C4-2B (cell line): ENCODE measurements around the gene CAMK1D.

Experiments used
- H3K27ac ChIP-seq: fragments of 450-650 bp; 2 replicates; pipeline ENCODE4 v1.5.1; 2017
- CTCF ChIP-seq: fragments of 450-650 bp; conservative IDR thresholded peaks from 2 replicates; pipeline ENCODE4 v1.5.1; 2017; ENCODE audit warnings: mild to moderate bottlenecking
- ZFX ChIP-seq: fragments of 450-650 bp; IDR thresholded peaks from 2 replicates; pipeline ENCODE4 v1.6.1; 2017

Gene CAMK1D

GRCh38 chr10:12771981-12772760, 422.8 kb downstream of the CAMK1D start:
- no peak for TF ChIP-seq CTCF
- no peak for TF ChIP-seq ZFX
- H3K27ac ChIP-seq, result no peak overlapping the region

- no peak overlapping the region for H3K27ac ChIP-seq
- TF ChIP-seq ZFX (no peak), CTCF (no peak)
Observed at GRCh38 chr10:12772797-12773587, 423.6 kb downstream of the CAMK1D start.

- TF ChIP-seq CTCF (no peak), ZFX (no peak)
- H3K27ac ChIP-seq, result no peak overlapping the region
Observed at GRCh38 chr10:12774204-12774894, 425.0 kb downstream of the CAMK1D start.

GRCh38 chr10:12777840-12778585, 428.7 kb downstream of the CAMK1D start:
- no peak for TF ChIP-seq ZFX
- no peak for TF ChIP-seq CTCF
- H3K27ac ChIP-seq, result no peak overlapping the region

- TF ChIP-seq CTCF (no peak), ZFX (no peak)
Observed at GRCh38 chr10:12780634-12781601, 431.6 kb downstream of the CAMK1D start.

GRCh38 chr10:12781976-12782375, 432.6 kb downstream of the CAMK1D start:
- no peak overlapping the region for H3K27ac ChIP-seq
- TF ChIP-seq CTCF (no peak), ZFX (no peak)

More at GRCh38 chr10:12780634-12781601, 431.6 kb downstream of the CAMK1D start:
- no peak overlapping the region for H3K27ac ChIP-seq
